ENCODE measurements around the gene SLC25A17.

GRCh38 chr22:40806711-40807110 lies 12.4 kb downstream of the SLC25A17 start:
- no peak for TF ChIP-seq GATA2 (IDR thresholded peaks at IDR 0.05; ENCODE audit: low read depth, low read length)
- no peak for TF ChIP-seq GATA3 (IDR thresholded peaks at IDR 0.05; ENCODE audit: low read depth, low read length)

Data from SH-SY5Y (cell line).